ENCODE results near the gene LY6G6F. TPM values are rescaled to one million over a fixed set of nuclear protein-coding genes. Genes with fewer than 3 reads are reported as not detected.

LY6G6F gene
- total and polyA plus RNA-seq, 2 of the 13 experiments (the other 11 are each of a cell fraction or from before 2014, with no cell fraction given) = not detected

- TF ChIP-seq, protein P1, sequence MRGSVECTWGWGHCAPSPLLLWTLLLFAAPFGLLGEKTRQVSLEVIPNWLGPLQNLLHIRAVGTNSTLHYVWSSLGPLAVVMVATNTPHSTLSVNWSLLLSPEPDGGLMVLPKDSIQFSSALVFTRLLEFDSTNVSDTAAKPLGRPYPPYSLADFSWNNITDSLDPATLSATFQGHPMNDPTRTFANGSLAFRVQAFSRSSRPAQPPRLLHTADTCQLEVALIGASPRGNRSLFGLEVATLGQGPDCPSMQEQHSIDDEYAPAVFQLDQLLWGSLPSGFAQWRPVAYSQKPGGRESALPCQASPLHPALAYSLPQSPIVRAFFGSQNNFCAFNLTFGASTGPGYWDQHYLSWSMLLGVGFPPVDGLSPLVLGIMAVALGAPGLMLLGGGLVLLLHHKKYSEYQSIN (CRISPR knock-in tag; IDR thresholded peaks at IDR 0.05; ENCODE audit: borderline replicate concordance) = no peak
- TF ChIP-seq SALL2 (CRISPR knock-in tag; IDR thresholded peaks at IDR 0.05) (no peak), HCFC1 (IDR thresholded peaks at IDR 0.05; ENCODE audit: low read depth, low read length) (no peak), ZNF354B (CRISPR knock-in tag; IDR thresholded peaks at IDR 0.05) (peak; percentile 44; the same call in 1 of the 2 replicates), DZIP1 (CRISPR knock-in tag; IDR thresholded peaks at IDR 0.05) (no peak), ZNF780A (CRISPR knock-in tag; IDR thresholded peaks at IDR 0.05) (peak; percentile 55; the same call in 1 of the 2 replicates), MXD1 (CRISPR knock-in tag; IDR thresholded peaks at IDR 0.05) (no peak), ZNF792 (CRISPR knock-in tag; IDR thresholded peaks at IDR 0.05) (peak; percentile 57), ZNF83 (CRISPR knock-in tag; IDR thresholded peaks at IDR 0.05; ENCODE audit: borderline replicate concordance) (no peak), GPN1 (CRISPR knock-in tag; IDR thresholded peaks at IDR 0.05; ENCODE audit: borderline replicate concordance) (no peak), EED (CRISPR knock-in tag; IDR thresholded peaks at IDR 0.05) (no peak), MEF2D (CRISPR knock-in tag; IDR thresholded peaks at IDR 0.05) (peak; percentile 16; the same call in 1 of the 2 replicates), MYPOP (CRISPR knock-in tag; IDR thresholded peaks at IDR 0.05) (0 out of 2 replicates have a peak, but pooled peaks have one; percentile 11)
- TF ChIP-seq, protein P2, sequence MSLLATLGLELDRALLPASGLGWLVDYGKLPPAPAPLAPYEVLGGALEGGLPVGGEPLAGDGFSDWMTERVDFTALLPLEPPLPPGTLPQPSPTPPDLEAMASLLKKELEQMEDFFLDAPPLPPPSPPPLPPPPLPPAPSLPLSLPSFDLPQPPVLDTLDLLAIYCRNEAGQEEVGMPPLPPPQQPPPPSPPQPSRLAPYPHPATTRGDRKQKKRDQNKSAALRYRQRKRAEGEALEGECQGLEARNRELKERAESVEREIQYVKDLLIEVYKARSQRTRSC (CRISPR knock-in tag; IDR thresholded peaks at IDR 0.05; ENCODE audit: low read depth) = 0 out of 2 replicates have a peak, but pooled peaks have one; percentile 54
- TF ChIP-seq, protein P3, sequence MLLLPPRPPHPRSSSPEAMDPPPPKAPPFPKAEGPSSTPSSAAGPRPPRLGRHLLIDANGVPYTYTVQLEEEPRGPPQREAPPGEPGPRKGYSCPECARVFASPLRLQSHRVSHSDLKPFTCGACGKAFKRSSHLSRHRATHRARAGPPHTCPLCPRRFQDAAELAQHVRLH (CRISPR knock-in tag; IDR thresholded peaks at IDR 0.05; ENCODE audit: borderline replicate concordance, low read depth) = no peak; the same call in 1 of the 2 replicates
- TF ChIP-seq, protein P4, sequence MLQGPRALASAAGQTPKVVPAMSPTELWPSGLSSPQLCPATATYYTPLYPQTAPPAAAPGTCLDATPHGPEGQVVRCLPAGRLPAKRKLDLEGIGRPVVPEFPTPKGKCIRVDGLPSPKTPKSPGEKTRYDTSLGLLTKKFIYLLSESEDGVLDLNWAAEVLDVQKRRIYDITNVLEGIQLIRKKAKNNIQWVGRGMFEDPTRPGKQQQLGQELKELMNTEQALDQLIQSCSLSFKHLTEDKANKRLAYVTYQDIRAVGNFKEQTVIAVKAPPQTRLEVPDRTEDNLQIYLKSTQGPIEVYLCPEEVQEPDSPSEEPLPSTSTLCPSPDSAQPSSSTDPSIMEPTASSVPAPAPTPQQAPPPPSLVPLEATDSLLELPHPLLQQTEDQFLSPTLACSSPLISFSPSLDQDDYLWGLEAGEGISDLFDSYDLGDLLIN (CRISPR knock-in tag; IDR thresholded peaks at IDR 0.05; ENCODE audit: borderline replicate concordance) = 0 out of 2 replicates have a peak, but pooled peaks have one; percentile 47
Measured at GRCh38 chr6:31737991-31738979, 31.6 kb downstream of the LY6G6F start (continued).
